Uterus (tissue), 4 donors: ENCODE measurements around the gene NR2C2AP. TPM values are rescaled to one million over a fixed set of nuclear protein-coding genes. Genes with fewer than 3 reads are reported as not detected.

Experiments used
- DNase-seq, 2 donors: peaks; one replicate each; pipeline ENCODE4 v3.0.0-alpha.2; 2019 to 2020
- H3K27ac ChIP-seq, 2 donors: fragments of 200-600 bp; sonication (generic); 1 replicate in 1 of 2; 2 replicates in 1 of 2; pipeline ENCODE4 v1.5.1; 2016 to 2018
- H3K27me3 ChIP-seq, 2 donors: fragments of 200-600 bp; sonication (generic); one replicate each; pipeline ENCODE4 v1.5.1; 2018 to 2019; ENCODE audit warnings: control low read depth in 1 of 2
- H3K36me3 ChIP-seq, 2 donors: fragments of 200-600 bp; sonication (generic); one replicate each; pipeline ENCODE4 v1.5.1; 2019; ENCODE audit warnings: control low read depth in 1 of 2
- H3K4me1 ChIP-seq, 2 donors: fragments of 200-600 bp; sonication (generic); one replicate each; pipeline ENCODE4 v1.5.1; 2018 to 2019; ENCODE audit warnings: control low read depth in 1 of 2
- H3K4me3 ChIP-seq, 2 donors: fragments of 200-600 bp; sonication (generic); 1 replicate in 1 of 2; 2 replicates in 1 of 2; pipeline ENCODE4 v1.5.1; 2018 to 2019; ENCODE audit warnings: mild to moderate bottlenecking in 1 of 2
- H3K9me3 ChIP-seq, 2 donors: fragments of 200-600 bp; sonication (generic); one replicate each; pipeline ENCODE4 v1.5.1; 2019; ENCODE audit warnings: control low read depth in 1 of 2
- POLR2A ChIP-seq, 2 donors: fragments of 450-650 bp; IDR thresholded peaks; one replicate each; pipeline ENCODE4 v1.6.1; 2016; ENCODE audit warnings: antibody characterized with exemption in 2 of 2, mild to moderate bottlenecking in 1 of 2, moderate library complexity in 1 of 2
- intact Hi-C: fragments of 100-400 bp; cut with DNase I; formaldehyde crosslinking; loops from one replicate; pipeline ENCODE4 v1.15.1; 2023; ENCODE audit warnings: low total_unique reads
- total RNA-seq, 4 donors: library from RNA; depleted of rRNA in 3 of 4; stranded (reverse); fragments of >200 nt in 3 of 4; gene quantifications; one replicate each; pipeline versions ENCODE4 v1.1.0 to v1.2.4, GENCODE V29; 2014 to 2023
- TF ChIP-seq, protein P1 (sequence below), 4 experiments: fragments of 200-600 bp in 2 of 4; fragments of 450-650 bp in 2 of 4; sonication (generic) in 2 of 4; IDR thresholded peaks; one replicate each; pipeline ENCODE4 v1.5.1; 2016 to 2019; ENCODE audit warnings: antibody characterized with exemption in 4 of 4, mild to moderate bottlenecking in 2 of 4, moderate library complexity in 1 of 4
- donor health status: DM: yes; HTN: yes; CAD: no.

NR2C2AP gene
- total RNA-seq, 4 donors from 2014 or later, result 0.77 to 16.0 (median 8.5) TPM

- Histone ChIP-seq H3K9me3 (peaks cover 0 to 12% of the 10 kb centered on the region in 2 donors), H3K4me3 (no peak overlapping the region), H3K27me3 (no peaks in the 10 kb centered on the region), H3K4me1 (no peaks in the 10 kb centered on the region), H3K36me3 (no peaks in the 10 kb centered on the region), H3K27ac (no peak overlapping the region)
- no peak for TF ChIP-seq POLR2A (IDR thresholded peaks at IDR 0.05)
- TF ChIP-seq, protein P1, sequence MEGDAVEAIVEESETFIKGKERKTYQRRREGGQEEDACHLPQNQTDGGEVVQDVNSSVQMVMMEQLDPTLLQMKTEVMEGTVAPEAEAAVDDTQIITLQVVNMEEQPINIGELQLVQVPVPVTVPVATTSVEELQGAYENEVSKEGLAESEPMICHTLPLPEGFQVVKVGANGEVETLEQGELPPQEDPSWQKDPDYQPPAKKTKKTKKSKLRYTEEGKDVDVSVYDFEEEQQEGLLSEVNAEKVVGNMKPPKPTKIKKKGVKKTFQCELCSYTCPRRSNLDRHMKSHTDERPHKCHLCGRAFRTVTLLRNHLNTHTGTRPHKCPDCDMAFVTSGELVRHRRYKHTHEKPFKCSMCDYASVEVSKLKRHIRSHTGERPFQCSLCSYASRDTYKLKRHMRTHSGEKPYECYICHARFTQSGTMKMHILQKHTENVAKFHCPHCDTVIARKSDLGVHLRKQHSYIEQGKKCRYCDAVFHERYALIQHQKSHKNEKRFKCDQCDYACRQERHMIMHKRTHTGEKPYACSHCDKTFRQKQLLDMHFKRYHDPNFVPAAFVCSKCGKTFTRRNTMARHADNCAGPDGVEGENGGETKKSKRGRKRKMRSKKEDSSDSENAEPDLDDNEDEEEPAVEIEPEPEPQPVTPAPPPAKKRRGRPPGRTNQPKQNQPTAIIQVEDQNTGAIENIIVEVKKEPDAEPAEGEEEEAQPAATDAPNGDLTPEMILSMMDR (IDR thresholded peaks at IDR 0.05), result no peak
- intact Hi-C loops, result no loop called here
- DNase-seq, result no peak
Measured at GRCh38 chr19:19238126-19238894, 35.1 kb upstream of the NR2C2AP start.

GRCh38 chr19:19236173-19236572 is 33.0 kb upstream of the NR2C2AP start:
- H3K36me3 ChIP-seq, result no peaks in the 10 kb centered on the region
- no peak overlapping the region for H3K4me3 ChIP-seq
- no peak for DNase-seq
- TF ChIP-seq POLR2A (IDR thresholded peaks at IDR 0.05), result no peak
- TF ChIP-seq, protein P1 (IDR thresholded peaks at IDR 0.05), result no peak
- intact Hi-C loops, result no loop called here
- H3K27ac ChIP-seq, result no peak overlapping the region
- no peaks in the 10 kb centered on the region for H3K4me1 ChIP-seq
- H3K9me3 ChIP-seq, result peaks cover 0 to 12% of the 10 kb centered on the region in 2 donors
- no peaks in the 10 kb centered on the region for H3K27me3 ChIP-seq

DNA sequence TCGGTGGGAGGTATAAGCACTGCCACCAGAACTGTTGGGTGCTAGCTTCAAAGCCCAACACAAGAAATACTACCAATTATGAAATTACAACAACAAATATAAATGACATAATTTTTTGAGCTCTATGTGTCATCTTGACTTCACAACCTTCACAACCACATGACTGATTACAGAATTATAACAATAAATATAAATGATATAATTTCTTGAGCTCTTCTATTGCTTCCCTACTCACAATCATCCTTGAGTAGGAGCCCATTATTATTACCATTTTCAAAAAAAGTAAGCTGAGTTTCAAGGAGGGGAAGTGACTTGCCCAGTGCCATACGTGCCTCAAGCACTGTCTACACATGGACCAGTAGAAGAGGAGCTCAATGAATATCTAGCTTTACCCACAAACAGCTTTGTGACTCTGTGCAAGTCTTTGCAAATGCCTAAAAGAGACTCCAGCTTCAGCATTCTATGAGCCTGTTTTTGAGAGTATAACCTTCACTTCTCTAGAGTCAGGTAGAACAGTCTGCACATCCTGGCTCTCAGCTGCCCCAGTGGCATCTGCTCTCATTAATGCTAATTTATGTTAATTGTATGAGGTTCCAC is 31.1 kb upstream of the NR2C2AP start:
- H3K9me3 ChIP-seq, result peaks cover 0 to 12% of the 10 kb centered on the region in 2 donors
- H3K4me3 ChIP-seq, result no peak overlapping the region
- no peak for DNase-seq
- H3K27ac ChIP-seq, result no peak overlapping the region
- no peaks in the 10 kb centered on the region for H3K27me3 ChIP-seq
- intact Hi-C loops, result no loop called here
- no peaks in the 10 kb centered on the region for H3K36me3 ChIP-seq
- TF ChIP-seq, protein P1 (IDR thresholded peaks at IDR 0.05), result no peak
- no peak for TF ChIP-seq POLR2A (IDR thresholded peaks at IDR 0.05)
- no peaks in the 10 kb centered on the region for H3K4me1 ChIP-seq

- intact Hi-C loops, result no loop called here
- no peak overlapping the region for H3K4me3 ChIP-seq
- H3K27me3 ChIP-seq, result no peaks in the 10 kb centered on the region
- no peak overlapping the region for H3K27ac ChIP-seq
- no peaks in the 10 kb centered on the region for H3K4me1 ChIP-seq
- DNase-seq, result no peak
- peaks cover 0 to 12% of the 10 kb centered on the region in 2 donors for H3K9me3 ChIP-seq
- H3K36me3 ChIP-seq, result no peaks in the 10 kb centered on the region
- TF ChIP-seq POLR2A (IDR thresholded peaks at IDR 0.05), result no peak
- TF ChIP-seq, protein P1 (IDR thresholded peaks at IDR 0.05), result no peak
Measured at GRCh38 chr19:19232261-19232721, 29.1 kb upstream of the NR2C2AP start.

DNA sequence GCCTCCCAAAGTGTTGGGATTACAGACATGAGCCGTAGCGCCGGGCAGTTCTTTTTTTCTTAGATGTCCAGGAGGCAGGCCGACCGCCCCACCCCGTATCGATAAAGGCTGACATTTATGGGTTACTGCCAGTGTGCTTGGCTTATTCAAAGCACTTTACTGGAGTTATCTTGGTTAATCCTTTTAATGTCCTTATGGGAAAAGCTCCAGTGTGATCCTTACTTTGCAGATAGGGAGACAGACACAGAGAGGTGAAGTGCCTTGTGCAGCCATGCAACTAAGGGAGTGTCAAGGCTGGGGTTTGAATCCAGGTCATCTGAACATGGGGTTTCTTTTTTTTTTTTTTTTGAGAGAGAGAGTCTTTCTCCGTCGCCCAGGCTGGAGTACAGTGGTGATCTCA is 27.8 kb upstream of the NR2C2AP start:
- Histone ChIP-seq H3K9me3 (peaks cover 0 to 12% of the 10 kb centered on the region in 2 donors), H3K27ac (no peak overlapping the region), H3K27me3 (peaks cover 0 to 5% of the 10 kb centered on the region in 2 donors), H3K4me1 (no peaks in the 10 kb centered on the region), H3K4me3 (no peak overlapping the region), H3K36me3 (no peaks in the 10 kb centered on the region)
- no peak for DNase-seq
- TF ChIP-seq, protein P1 (IDR thresholded peaks at IDR 0.05), result no peak
- TF ChIP-seq POLR2A (IDR thresholded peaks at IDR 0.05), result no peak
- intact Hi-C loops, result no loop called here
